ENCODE data around the gene MGAT4A.
"Not testable (repeated sequence)": the region's sequence is repeated elsewhere in the genome, so short reads cannot be mapped to it uniquely, and the experiment has no call there.

Gene MGAT4A

GRCh38 chr2:98759827-98760625 is 29.1 kb upstream of the MGAT4A start:
- DNase-seq (ENCODE audit: low spot score) = peak; percentile 1

- no peak for DNase-seq (ENCODE audit: low spot score)
These were observed 28.4 kb upstream of the MGAT4A start for GRCh38 chr2:98759338-98759737.

GRCh38 chr2:98757904-98758421 is 27.0 kb upstream of the MGAT4A start:
- DNase-seq (ENCODE audit: low spot score) = no peak

DNA sequence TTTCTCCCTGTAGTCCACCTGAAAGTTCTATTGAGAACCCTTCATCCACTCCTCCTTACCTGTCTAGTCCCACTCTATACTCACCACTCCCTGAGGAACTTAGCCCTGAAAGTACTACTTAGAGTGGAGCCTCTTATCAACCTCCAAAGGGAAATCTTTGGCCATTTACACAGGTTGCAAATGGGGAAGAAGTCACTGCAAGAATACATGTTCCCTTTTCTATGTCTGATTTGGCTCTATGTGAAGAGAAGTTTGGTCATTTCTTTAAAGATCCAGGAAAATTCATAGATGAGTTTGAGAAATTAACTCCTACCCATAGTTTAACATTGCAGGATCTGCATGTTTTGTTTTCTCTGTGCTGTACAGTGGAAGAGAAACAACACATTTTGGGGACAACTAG is 22.9 kb upstream of the MGAT4A start:
- no peak for DNase-seq (ENCODE audit: low spot score)

DNA sequence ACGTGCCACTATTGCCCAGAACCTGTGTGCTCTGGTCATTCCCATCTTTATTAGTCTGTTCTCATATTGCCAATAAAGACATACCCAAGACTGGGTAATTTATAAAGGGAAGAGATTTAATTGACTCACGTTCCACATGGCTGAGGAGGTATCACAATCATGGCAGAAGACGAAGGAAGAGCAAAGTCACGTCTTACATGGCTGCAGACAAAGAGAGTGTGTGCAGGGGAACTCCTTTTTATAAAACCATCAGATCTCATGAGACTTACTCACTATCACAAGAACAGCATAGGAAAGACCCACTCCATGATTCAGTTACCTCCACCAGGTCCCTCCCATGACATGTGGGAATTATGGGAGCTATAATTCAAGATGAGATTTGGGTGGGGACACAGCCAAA is 21.8 kb upstream of the MGAT4A start:
- DNase-seq (ENCODE audit: low spot score) = not testable (repeated sequence)

- DNase-seq (ENCODE audit: low spot score) = no peak
These were observed 20.8 kb upstream of the MGAT4A start for GRCh38 chr2:98751748-98752147.

- DNase-seq (ENCODE audit: low spot score) = no peak
These were observed 19.8 kb upstream of the MGAT4A start for GRCh38 chr2:98750593-98751282.

GRCh38 chr2:98749066-98749450 is 18.1 kb upstream of the MGAT4A start:
- DNase-seq (ENCODE audit: low spot score) = no peak

DNA sequence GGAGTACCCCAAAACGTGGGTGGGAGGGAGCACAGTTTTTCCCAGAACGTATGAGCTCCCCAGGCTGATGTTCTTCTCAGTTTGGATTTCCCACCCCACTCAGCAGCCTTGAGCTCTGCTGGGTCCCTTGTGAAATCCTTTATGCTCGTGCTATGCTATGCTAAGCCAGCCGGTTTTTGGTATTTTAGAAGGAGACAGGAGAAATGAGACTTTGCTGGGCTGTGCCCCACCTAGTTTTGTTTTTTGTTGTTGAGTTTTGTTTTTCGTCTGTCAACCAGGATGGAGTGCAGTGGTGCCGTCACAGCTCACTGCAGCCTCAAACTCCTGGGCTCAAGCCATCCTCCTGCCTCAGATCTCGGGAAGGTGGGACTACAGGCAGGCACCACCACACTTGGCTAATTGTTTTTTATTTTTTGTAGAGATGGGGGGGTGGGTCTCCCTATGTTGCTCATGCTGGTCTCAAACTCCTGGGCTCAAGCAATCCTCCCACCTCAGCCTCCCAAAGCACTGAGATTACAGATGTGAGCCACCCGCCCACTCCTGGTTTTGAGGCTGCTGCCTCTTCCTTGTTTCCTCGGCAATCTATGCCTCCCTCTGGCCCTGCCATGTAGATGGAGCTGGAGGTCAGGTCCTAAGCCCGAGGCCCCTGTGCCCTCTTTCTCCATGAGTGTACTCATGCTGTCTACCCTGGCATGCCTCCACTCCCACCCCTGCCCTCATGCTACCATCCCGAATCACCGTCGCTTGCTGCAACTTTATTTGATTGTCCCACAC is 17.5 kb upstream of the MGAT4A start:
- DNase-seq (ENCODE audit: low spot score) = no peak

GRCh38 chr2:98747888-98748287 is 17.0 kb upstream of the MGAT4A start:
- DNase-seq (ENCODE audit: low spot score) = no peak

GRCh38 chr2:98746426-98746825 is 15.5 kb upstream of the MGAT4A start:
- no peak for DNase-seq (ENCODE audit: low spot score)

DNA sequence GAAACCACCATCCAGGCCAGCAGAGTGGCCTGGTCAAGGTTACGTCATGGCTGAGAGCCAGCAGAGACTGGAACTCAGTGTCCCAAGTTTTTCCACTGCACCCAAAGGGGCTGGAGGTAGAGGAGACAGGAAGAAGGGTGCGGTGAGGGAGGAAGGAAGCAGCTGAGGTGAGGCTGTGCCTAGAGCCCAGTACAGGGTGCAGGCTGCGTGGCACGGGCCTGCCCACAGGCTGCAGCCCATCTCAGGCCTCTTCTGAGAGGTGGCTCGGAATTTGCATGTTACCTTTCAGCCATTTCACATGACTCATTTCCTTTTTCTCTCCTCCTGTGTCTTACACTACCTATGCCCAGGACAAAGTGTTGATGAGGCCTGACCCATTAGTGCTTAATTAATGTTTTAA is 13.7 kb upstream of the MGAT4A start:
- DNase-seq (ENCODE audit: low spot score) = no peak

GRCh38 chr2:98743835-98744234 is 12.9 kb upstream of the MGAT4A start:
- DNase-seq (ENCODE audit: low spot score) = no peak

GRCh38 chr2:98739020-98739419 is 8.1 kb upstream of the MGAT4A start:
- DNase-seq (ENCODE audit: low spot score) = no peak

GRCh38 chr2:98738304-98738703 is 7.4 kb upstream of the MGAT4A start:
- DNase-seq (ENCODE audit: low spot score) = no peak

GRCh38 chr2:98737848-98738247 is 6.9 kb upstream of the MGAT4A start:
- DNase-seq (ENCODE audit: low spot score) = no peak

DNA sequence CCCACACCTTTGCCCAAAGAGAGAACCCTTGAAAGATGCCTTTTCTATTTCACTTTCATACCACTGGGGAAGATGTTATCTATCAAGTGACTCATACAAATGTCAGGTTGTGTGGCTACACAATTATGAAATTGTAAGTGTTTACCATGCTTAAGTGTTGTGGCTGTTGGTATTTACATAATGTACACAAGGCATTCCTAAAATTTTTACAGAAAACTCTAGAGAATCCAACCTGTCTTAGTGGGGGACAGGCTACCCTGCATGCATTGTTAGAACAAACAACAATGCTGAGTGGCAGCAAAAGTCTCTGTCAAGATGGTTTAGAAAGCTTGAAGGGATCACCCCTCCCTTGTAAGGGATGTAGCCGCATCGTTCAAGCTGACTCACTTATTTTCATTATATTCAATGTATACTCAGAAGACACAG is 5.5 kb upstream of the MGAT4A start:
- no peak for DNase-seq (ENCODE audit: low spot score)

GRCh38 chr2:98734823-98735260 is 3.9 kb upstream of the MGAT4A start:
- no peak for DNase-seq (ENCODE audit: low spot score)

GRCh38 chr2:98734162-98734561 is 3.2 kb upstream of the MGAT4A start:
- DNase-seq (ENCODE audit: low spot score) = no peak

DNA sequence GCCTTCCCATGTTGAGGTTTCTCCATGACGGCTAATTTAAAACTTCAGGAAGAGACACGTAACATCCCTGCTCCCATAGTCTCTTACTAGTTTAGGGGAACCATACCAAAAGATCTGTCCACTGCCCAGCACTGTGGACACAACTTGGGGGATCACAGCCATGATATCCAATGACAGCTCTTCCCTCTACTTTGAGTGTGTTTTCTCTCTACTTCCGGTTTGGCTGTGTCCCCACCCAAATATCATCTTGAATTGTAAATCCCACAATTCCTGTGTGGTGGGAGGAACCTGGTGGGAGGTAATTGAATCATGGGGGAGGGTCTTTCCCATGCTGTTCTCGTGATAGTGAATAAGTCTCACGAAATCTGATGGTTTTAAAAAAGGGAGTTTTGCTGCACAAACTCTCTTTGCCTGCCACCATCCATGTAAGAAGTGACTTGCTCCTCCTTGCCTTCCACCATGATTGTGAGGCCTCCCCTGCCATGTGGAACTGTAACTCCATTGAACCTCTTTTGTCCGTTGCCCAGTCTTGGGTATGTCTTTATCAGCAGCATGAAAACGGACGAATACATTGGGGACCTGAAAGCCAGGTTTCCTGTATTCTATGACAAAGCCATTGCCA is 1.6 kb upstream of the MGAT4A start:
- DNase-seq (ENCODE audit: low spot score) = no peak

DNA sequence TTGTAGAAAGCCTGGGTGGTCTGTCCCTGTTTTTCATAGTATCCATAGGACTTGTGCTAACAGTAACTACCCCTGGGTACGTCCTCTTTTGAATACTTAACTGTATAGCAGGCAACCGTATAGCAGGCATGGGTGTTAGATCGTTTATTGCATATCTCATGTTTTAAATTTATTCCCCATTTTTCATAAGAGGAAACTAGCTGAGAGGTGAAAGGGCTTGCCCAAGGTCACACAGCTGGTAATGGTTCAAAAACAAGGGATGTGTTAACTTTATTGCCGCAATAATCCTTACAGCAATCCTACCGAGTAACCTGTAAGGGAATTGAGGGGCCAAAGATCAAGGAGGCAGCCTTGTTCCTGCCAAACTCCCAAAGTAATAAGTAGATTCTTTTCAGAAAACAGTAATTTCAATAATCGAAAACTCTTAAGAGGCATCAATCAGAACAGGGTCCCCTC is 990 bp upstream of the MGAT4A start:
- DNase-seq (ENCODE audit: low spot score) = no peak

DNA sequence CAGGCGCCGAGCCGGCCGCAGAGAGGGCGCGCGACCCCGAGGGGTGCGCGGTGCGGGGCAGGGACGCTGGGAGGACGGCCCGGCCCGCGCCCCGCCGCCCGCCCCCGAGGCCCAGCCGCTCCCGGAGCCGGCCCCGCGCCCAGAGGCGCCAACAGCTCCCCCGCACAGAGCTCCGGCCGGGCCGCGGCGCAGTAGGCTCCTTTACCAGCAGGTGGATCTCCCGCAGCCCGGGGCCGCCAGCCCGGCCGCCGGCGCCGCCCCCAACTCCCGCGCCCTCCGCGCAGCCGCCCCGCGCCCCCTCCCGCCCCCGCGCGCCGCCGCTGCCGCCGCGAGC is 258 bp downstream of the MGAT4A start:
- peak; percentile 76 for DNase-seq (ENCODE audit: low spot score)

Measured in ecto neural progenitor cell (in vitro differentiated cells).